ENCODE measurements around the gene PTGS1. TPM values are rescaled to one million over a fixed set of nuclear protein-coding genes. Genes with fewer than 3 reads are reported as not detected.

Gene PTGS1
- total RNA-seq, 1 donor from 2014 or later: 0.34 TPM

DNA sequence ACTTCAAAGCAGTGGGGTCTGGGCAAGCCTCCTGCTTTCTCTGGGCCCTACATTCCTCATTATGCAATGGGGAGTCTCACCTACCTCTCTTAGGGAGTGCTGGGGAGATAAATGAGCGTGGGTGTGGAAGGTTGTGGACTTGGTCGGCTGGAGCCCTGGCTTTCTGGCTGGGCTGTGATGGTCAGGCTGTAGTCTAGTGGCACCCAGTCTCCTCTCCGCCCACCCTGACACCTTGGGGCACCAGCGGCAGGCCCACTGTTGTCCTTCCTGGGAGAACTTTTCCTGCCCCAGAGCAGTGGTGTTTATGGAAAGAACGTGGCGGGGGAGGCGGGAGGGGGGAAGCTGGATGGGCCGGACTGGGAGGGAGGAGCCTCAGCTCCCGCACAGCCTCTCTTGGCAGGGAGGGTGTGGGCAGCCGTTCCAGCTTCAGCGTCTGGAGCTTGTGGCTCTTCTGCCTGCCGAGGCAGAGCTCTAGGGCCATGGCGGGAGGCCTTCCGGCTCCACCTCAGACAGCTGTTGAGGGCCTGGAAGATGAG lies 4.1 kb downstream of the PTGS1 start:
- intact Hi-C loops (cut with micrococcal nuclease): no loop called here

DNA sequence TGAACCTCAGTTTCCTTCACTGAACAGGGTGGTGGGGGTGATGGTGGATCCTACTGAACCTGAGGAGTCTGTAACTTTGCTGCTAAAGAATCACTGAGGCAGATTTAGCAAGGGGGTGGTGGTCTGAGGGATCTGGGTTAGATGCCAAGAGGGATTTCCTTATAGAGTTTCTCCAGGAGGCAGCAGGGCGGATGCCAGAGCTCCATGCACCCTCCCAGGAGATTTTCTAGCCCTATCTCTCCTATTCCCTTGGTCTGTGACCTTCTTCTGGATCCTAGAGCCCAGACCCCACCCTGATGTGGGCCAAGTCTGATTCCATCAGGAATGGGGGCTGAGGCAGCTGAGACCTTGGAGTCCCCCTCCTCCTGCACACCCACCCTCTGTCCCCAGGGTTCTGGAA lies 6.0 kb downstream of the PTGS1 start:
- intact Hi-C loops (cut with micrococcal nuclease): no loop called here

DNA sequence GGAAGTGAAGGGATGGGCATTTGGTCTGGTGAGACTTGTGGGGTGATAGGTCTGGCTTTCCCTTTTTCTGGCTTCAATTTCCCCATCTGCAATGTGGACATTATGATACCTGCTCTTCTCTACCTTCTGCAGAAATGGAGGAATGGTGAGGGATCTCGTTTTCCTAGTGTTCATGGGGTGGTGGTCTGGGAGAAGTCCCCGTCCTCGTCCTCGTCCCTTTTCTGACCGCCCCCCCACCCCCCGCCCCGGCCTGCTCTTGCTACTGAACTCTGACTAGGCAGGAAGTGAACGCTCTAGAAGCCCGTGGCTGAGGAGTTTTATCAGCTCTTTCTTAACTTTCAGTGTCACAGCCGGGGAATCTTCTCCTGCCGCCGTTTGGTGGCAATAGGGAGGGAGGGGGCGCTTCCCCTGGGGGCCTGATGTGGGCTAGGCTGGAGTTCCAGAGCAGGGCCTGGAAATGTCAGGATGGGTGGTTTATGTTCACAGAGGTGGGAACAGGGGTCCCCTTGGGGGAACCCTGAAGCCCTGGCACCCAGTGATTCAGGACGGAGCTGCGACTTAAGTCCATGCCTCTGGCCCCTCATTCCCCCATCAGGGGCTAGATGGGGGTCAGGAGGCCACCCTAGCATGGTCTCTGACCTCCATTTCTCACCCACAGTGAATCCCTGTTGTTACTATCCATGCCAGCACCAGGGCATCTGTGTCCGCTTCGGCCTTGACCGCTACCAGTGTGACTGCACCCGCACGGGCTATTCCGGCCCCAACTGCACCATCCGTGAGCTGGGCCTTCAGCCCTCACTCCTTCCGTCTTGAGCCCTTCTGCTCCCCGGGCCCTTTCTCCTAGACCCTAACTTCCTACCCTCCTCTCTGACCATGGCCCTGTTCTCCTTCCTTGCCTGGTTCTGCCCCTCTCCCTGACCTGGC lies 6.7 kb downstream of the PTGS1 start:
- intact Hi-C loops (cut with micrococcal nuclease): no loop called here

DNA sequence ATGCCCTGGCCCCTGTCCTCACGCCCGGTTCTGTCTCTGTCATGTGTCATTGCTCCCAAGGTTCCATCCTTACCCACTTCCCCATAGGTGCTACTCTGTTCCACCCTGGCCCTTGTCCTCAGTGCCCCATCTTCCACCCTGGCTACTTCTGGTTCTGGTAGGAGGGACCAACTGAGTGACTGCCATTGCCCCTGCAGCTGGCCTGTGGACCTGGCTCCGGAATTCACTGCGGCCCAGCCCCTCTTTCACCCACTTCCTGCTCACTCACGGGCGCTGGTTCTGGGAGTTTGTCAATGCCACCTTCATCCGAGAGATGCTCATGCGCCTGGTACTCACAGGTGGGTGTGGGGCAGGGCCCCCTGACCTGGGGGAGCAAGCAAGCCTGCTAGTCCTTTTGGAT lies 7.4 kb downstream of the PTGS1 start:
- intact Hi-C loops (cut with micrococcal nuclease): no loop called here

GRCh38 chr9:122379340-122379739 lies 8.5 kb downstream of the PTGS1 start:
- intact Hi-C loops (cut with micrococcal nuclease): loop anchor here (1.0 kb wide), 2 partner anchors 74 to 431 kb away; no protein-coding TSS in a partner anchor

- intact Hi-C loops (cut with micrococcal nuclease): no loop called here
These were observed 9.5 kb downstream of the PTGS1 start for GRCh38 chr9:122380293-122380692.

GRCh38 chr9:122381206-122381950 lies 10.6 kb downstream of the PTGS1 start:
- intact Hi-C loops (cut with micrococcal nuclease): no loop called here

DNA sequence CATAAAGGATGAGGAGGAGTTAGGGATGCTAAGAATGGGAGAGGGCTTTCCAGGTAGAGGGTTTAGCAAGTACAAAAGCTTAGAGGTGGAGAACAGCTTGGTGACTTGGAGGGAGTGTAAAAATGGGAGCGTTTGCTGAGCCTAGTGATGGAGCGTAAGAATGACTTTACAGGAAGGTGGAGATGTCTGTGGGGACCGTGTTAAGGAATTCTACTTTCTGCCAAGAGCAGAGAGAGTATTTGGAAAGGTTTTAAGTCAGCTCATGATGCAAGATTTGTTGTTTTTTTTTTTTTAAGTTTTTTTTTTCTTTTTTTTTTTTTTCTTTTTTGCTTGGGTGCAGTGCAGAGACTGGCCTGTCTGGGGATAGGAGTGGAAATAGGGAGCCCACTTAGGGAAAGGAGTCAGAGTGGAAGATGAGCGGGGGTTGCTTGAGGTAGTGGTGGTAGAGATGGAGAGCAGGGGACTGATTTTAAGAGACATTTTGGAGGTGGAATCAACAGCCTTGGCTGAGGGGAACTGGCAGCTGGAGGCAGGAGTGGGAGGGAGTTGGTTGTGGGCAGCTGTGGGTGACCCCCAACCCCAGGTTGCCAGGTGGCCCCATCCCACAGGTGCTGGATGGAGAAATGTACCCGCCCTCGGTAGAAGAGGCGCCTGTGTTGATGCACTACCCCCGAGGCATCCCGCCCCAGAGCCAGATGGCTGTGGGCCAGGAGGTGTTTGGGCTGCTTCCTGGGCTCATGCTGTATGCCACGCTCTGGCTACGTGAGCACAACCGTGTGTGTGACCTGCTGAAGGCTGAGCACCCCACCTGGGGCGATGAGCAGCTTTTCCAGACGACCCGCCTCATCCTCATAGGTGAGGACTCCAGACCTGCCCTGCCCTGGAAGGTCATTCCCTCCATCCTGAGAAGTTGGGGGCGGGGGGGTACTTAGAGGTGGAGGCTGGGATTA lies 12.4 kb downstream of the PTGS1 start:
- intact Hi-C loops (cut with micrococcal nuclease): no loop called here

- intact Hi-C loops (cut with micrococcal nuclease): no loop called here
These were observed 13.2 kb downstream of the PTGS1 start for GRCh38 chr9:122383992-122384461.

DNA sequence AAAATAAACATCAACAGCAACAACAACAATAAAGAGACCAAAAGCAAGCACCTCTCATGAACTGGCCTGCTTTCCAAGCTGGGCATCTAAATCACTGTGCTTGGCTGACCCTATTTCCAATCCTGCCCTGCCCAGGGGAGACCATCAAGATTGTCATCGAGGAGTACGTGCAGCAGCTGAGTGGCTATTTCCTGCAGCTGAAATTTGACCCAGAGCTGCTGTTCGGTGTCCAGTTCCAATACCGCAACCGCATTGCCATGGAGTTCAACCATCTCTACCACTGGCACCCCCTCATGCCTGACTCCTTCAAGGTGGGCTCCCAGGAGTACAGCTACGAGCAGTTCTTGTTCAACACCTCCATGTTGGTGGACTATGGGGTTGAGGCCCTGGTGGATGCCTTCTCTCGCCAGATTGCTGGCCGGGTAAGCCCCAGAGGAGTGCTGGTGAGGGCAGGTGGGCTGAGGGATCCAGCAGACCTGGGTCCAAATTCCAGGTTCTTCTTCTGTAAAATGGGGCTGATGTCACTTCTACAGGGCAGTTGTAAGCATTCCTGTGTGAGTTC lies 15.6 kb downstream of the PTGS1 start:
- intact Hi-C loops (cut with micrococcal nuclease): no loop called here

GRCh38 chr9:122387536-122387935 lies 16.7 kb downstream of the PTGS1 start:
- intact Hi-C loops (cut with micrococcal nuclease): no loop called here

DNA sequence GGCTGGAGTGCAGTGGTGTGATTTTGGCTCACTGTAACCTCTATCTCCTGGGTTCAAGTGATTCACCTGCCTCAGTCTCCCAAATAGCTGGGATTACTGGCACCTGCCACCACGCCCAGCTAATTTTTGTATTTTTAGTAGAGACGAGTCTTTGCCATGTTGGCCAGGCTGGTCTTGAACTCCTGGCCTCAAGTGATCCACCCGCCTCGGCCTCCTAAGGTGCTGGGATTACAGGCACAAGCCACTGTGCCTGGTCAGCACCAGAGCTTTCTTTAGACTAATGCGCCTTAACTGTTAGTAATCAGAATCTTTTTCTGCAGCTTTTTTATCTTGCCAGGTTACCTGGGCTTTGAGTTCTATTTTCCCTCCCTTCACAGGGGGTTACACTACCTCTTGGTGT lies 18.4 kb downstream of the PTGS1 start:
- intact Hi-C loops (cut with micrococcal nuclease): no loop called here

- intact Hi-C loops (cut with micrococcal nuclease): no loop called here
These were observed 19.1 kb downstream of the PTGS1 start for GRCh38 chr9:122389799-122390481.

- intact Hi-C loops (cut with micrococcal nuclease): no loop called here
These were observed 21.5 kb downstream of the PTGS1 start for GRCh38 chr9:122392284-122392683.

- intact Hi-C loops (cut with micrococcal nuclease): no loop called here
These were observed 21.9 kb downstream of the PTGS1 start for GRCh38 chr9:122392714-122393113.

GRCh38 chr9:122393284-122393983 lies 22.6 kb downstream of the PTGS1 start:
- intact Hi-C loops (cut with micrococcal nuclease): no loop called here

- intact Hi-C loops (cut with micrococcal nuclease): no loop called here
These were observed 23.7 kb downstream of the PTGS1 start for GRCh38 chr9:122394265-122395125.

DNA sequence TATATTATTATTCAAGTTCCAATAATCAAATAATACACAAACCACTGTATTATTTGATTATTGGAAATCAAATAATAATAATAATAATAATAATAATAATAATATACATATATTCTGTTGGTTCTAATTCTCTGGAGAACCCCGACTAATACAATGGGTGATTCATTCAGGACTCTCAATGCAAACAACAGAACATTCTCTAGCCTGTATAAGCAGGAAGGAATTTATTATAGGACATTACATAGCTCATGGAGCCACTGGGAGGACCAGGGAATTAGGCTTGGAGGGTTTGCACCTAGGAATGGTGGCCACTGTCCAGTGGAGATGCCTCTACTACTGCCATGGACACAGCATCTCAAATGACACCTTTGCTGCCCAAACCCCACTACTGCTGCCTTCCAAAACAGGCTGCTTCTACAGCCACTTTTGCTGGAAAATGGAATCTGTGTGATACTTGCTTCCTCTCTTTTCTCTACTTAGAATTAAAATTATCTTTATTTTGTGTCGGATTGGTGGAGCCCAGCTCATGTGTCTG lies 25.9 kb downstream of the PTGS1 start:
- intact Hi-C loops (cut with micrococcal nuclease): no loop called here
